A673 (cell line): Measurements from ENCODE around the gene PSG7. TPM values are rescaled to one million over a fixed set of nuclear protein-coding genes. Genes with fewer than 3 reads are reported as not detected.
"Not testable (repeated sequence)": the region's sequence is repeated elsewhere in the genome, so short reads cannot be mapped to it uniquely, and the experiment has no call there.

ENCODE experiments used
- BruUV-seq: library from RNA; stranded (reverse); fragments of 400-500 nt; replicated peaks from 2 replicates; lab custom pipeline; 2021; lab: Mats Ljungman, UMichigan
- CTCF ChIA-PET: fragments of 300-600 bp; sonication (Branson Sonifier 250); formaldehyde crosslinking; loops from one replicate; lab custom pipeline; 2022; ENCODE audit warnings: antibody characterized with exemption; lab: Charles Lee
- POLR2A ChIA-PET: fragments of 300-600 bp; sonication (Branson Sonifier 250); formaldehyde crosslinking; loops from one replicate; lab custom pipeline; 2022; ENCODE audit warnings: antibody characterized with exemption; ENCODE audit not compliant: low non-redundant PET; lab: Charles Lee
- DNase-seq: peaks from one replicate; pipeline ENCODE4 v3.0.0-alpha.2; 2015; ENCODE audit warnings: low spot score
- H3K27ac ChIP-seq: fragments of 200-600 bp; sonication (generic); 2 replicates; pipeline ENCODE4 v1.5.1; 2016; ENCODE audit warnings: mixed run types, low read depth, mild to moderate bottlenecking, mixed read lengths, antibody characterized with exemption, low read length; ENCODE audit not compliant: poor library complexity, severe bottlenecking
- H3K27me3 ChIP-seq: fragments of 200-600 bp; sonication (generic); replicated peaks from 2 replicates; pipeline ENCODE4 v1.6.1; 2017; ENCODE audit warnings: mixed run types, low read depth, mild to moderate bottlenecking, mixed read lengths, antibody characterized with exemption, low read length; ENCODE audit not compliant: insufficient read depth, poor library complexity
- H3K36me3 ChIP-seq: fragments of 200-600 bp; sonication (generic); 2 replicates; pipeline ENCODE4 v1.6.1; 2016; ENCODE audit warnings: mixed run types, mild to moderate bottlenecking, mixed read lengths, antibody characterized with exemption, low read length; ENCODE audit not compliant: insufficient read depth, poor library complexity, severe bottlenecking
- H3K4me1 ChIP-seq: fragments of 200-600 bp; sonication (generic); 2 replicates; pipeline ENCODE4 v1.6.1; 2017; ENCODE audit warnings: mixed run types, mild to moderate bottlenecking, mixed read lengths, antibody characterized with exemption, low read length; ENCODE audit not compliant: insufficient read depth, poor library complexity, severe bottlenecking
- H3K4me3 ChIP-seq: fragments of 200-600 bp; sonication (generic); 2 replicates; pipeline ENCODE4 v1.5.1; 2016; ENCODE audit warnings: low read depth, mixed run types, mild to moderate bottlenecking, mixed read lengths, low read length; ENCODE audit not compliant: poor library complexity, severe bottlenecking
- H3K9me3 ChIP-seq: fragments of 200-600 bp; sonication (generic); 2 replicates; pipeline ENCODE4 v1.6.1; 2016; ENCODE audit warnings: mixed run types, low read depth, mild to moderate bottlenecking, mixed read lengths, antibody characterized with exemption, low read length; ENCODE audit not compliant: poor library complexity, severe bottlenecking
- CTCF ChIP-seq: fragments of 300-800, 200-600 bp; sonication (generic); conservative IDR thresholded peaks from 2 replicates; pipeline ENCODE4 v1.5.1; 2017; ENCODE audit warnings: low read depth, mild to moderate bottlenecking, antibody characterized with exemption, low read length, moderate library complexity, mixed read lengths
- EZH2 ChIP-seq: fragments of 200-600 bp; sonication (generic); IDR thresholded peaks from 2 replicates; pipeline ENCODE4 v1.6.1; 2017; ENCODE audit warnings: borderline replicate concordance, low read depth, mild to moderate bottlenecking, mixed read lengths, antibody characterized with exemption, low read length; ENCODE audit not compliant: poor library complexity, severe bottlenecking
- intact Hi-C: fragments of 100-400 bp; cut with micrococcal nuclease; formaldehyde crosslinking; loops from one replicate; pipeline ENCODE4 v1.10.0; 2022; ENCODE audit not compliant: unreplicated experiment
- total RNA-seq: library from RNA; stranded (reverse); gene quantifications from 2 replicates; pipeline ENCODE4 v1.2.3, GENCODE V29; 2021

The PSG7 gene
- total RNA-seq, 1 experiment from 2014 or later = not detected

- H3K4me3 ChIP-seq, H3K36me3 ChIP-seq, BruUV-seq, H3K4me1 ChIP-seq, POLR2A ChIA-PET, CTCF ChIA-PET, H3K27me3 ChIP-seq, DNase-seq, H3K27ac ChIP-seq, H3K9me3 ChIP-seq, intact Hi-C loops: not testable (repeated sequence)
- peak; percentile 44 for TF ChIP-seq CTCF
These were observed 6.8 kb downstream of the PSG7 start for GRCh38 chr19:42930214-42930613.

GRCh38 chr19:42928896-42929295 is 8.1 kb downstream of the PSG7 start:
- Histone ChIP-seq H3K4me1 (no peaks in the 10 kb centered on the region), H3K36me3 (no peaks in the 10 kb centered on the region), H3K27ac (no peak overlapping the region), H3K9me3 (no peaks in the 10 kb centered on the region), H3K27me3 (peaks cover 4% of the 10 kb centered on the region), H3K4me3 (no peak overlapping the region)
- no peak for DNase-seq
- POLR2A ChIA-PET = no interaction called here
- intact Hi-C loops = no loop called here
- no peak for TF ChIP-seq EZH2
- no peak for TF ChIP-seq CTCF
- CTCF ChIA-PET = no interaction called here
- no TSS peak for BruUV-seq

- ChIA-PET CTCF (no interaction called here), POLR2A (no interaction called here)
- BruUV-seq = no TSS peak
- Histone ChIP-seq H3K4me3 (no peak overlapping the region), H3K9me3 (no peaks in the 10 kb centered on the region), H3K27ac (no peak overlapping the region), H3K4me1 (no peaks in the 10 kb centered on the region), H3K27me3 (peaks cover 4% of the 10 kb centered on the region), H3K36me3 (no peaks in the 10 kb centered on the region)
- TF ChIP-seq EZH2 (no peak), CTCF (no peak)
- DNase-seq = no peak
- intact Hi-C loops = no loop called here
These were observed 10.2 kb downstream of the PSG7 start for GRCh38 chr19:42926781-42927180.
